HepG2 (cell line): ENCODE results near the gene ODAD4. TPM values are rescaled to one million over a fixed set of nuclear protein-coding genes. Genes with fewer than 3 reads are reported as not detected.
A peak's percentile ranks its signal among the peaks of the same experiment; 100 is the strongest.

Source experiments
- CBFB ChIP-seq: sonication (generic); formaldehyde crosslinking; IDR thresholded peaks from 2 replicates; pipeline ENCODE4 v1.4.0; 2020; ENCODE audit warnings: missing genetic modification reagents
- CHCHD3 ChIP-seq: sonication (generic); formaldehyde crosslinking; IDR thresholded peaks from 2 replicates; pipeline ENCODE4 v1.8.0; 2022; ENCODE audit warnings: mild to moderate bottlenecking, missing genetic modification reagents, moderate library complexity
- IRF1 ChIP-seq: sonication (generic); formaldehyde crosslinking; IDR thresholded peaks from 2 replicates; pipeline ENCODE4 v1.4.0; 2020; ENCODE audit warnings: low read depth, mild to moderate bottlenecking, missing genetic modification reagents
- KDM4B ChIP-seq: sonication (generic); formaldehyde crosslinking; IDR thresholded peaks from 2 replicates; pipeline ENCODE4 v1.4.0; 2020; ENCODE audit warnings: missing genetic modification reagents
- KDM5B ChIP-seq: sonication (generic); formaldehyde crosslinking; IDR thresholded peaks from 2 replicates; pipeline ENCODE4 v1.4.0; 2020; ENCODE audit warnings: missing genetic modification reagents, mild to moderate bottlenecking, borderline replicate concordance
- SOX6 ChIP-seq, 2 experiments: fragments of 450-650 bp in 1 of 2; sonication (generic) in 1 of 2; formaldehyde crosslinking in 1 of 2; IDR thresholded peaks; 2 replicates each; pipeline versions ENCODE4 v1.4.0 to v1.6.1; 2017 to 2020; ENCODE audit warnings: antibody characterized with exemption in 1 of 2, mild to moderate bottlenecking in 1 of 2, missing genetic modification reagents in 1 of 2
- SRSF4 ChIP-seq: fragments of 200-400 bp; formaldehyde crosslinking; IDR thresholded peaks from one replicate; pipeline ENCODE4 v1.6.1; 2018; ENCODE audit warnings: mild to moderate bottlenecking, low read depth, low read length, moderate library complexity; ENCODE audit not compliant: poor library complexity, severe bottlenecking
- TGIF2 ChIP-seq: IDR thresholded peaks from 2 replicates; pipeline ENCODE4 v1.6.1; 2016; ENCODE audit warnings: control low read depth, missing compliant biosample characterization
- ZBTB21 ChIP-seq: sonication (generic); formaldehyde crosslinking; IDR thresholded peaks from 2 replicates; pipeline ENCODE4 v1.4.0; 2020; ENCODE audit warnings: missing genetic modification reagents
- ZBTB25 ChIP-seq: IDR thresholded peaks from 2 replicates; pipeline ENCODE4 v1.6.1; 2018; ENCODE audit warnings: missing genetic modification reagents
- ZNF354B ChIP-seq: sonication (generic); formaldehyde crosslinking; IDR thresholded peaks from 2 replicates; pipeline ENCODE4 v1.8.0; 2022; ENCODE audit warnings: mild to moderate bottlenecking, missing genetic modification reagents
- ZNF430 ChIP-seq: sonication (generic); formaldehyde crosslinking; IDR thresholded peaks from 2 replicates; pipeline ENCODE4 v1.9.0; 2021; ENCODE audit warnings: mild to moderate bottlenecking, missing genetic modification reagents
- ZNF484 ChIP-seq: sonication (generic); formaldehyde crosslinking; IDR thresholded peaks from 2 replicates; pipeline ENCODE4 v1.5.1; 2020; ENCODE audit warnings: mild to moderate bottlenecking, low read depth, missing genetic modification reagents, borderline replicate concordance
- ZNF616 ChIP-seq: sonication (generic); formaldehyde crosslinking; IDR thresholded peaks from 2 replicates; pipeline ENCODE4 v1.5.0; 2020; ENCODE audit warnings: low read depth, mild to moderate bottlenecking, missing genetic modification reagents
- ZSCAN22 ChIP-seq: sonication (generic); formaldehyde crosslinking; IDR thresholded peaks from 2 replicates; pipeline ENCODE4 v1.4.0; 2020; ENCODE audit warnings: mild to moderate bottlenecking, missing genetic modification reagents
- polyA plus RNA-seq, 8 experiments: library from polyadenylated mRNA; depleted of rRNA in 3 of 8; stranded (reverse) in 7 of 8; unstranded in 1 of 8; fragments of >200 nt; fragmentation: Illumina TruSeq in 4 of 8; extraction: Trizol in 4 of 8; gene quantifications; 2 replicates each; pipeline versions ENCODE4 v1.2.1 to v1.2.3, GENCODE V29; 2011 to 2016; ENCODE audit warnings: low read depth in 4 of 8, missing spikeins in 1 of 8, mixed read lengths in 1 of 8; ENCODE audit not compliant: insufficient read depth in 1 of 8
- total RNA-seq, 5 experiments: library from RNA; depleted of rRNA; stranded (reverse); fragments of >200 nt; fragmentation: Illumina TruSeq; extraction: Trizol; gene quantifications; 2 replicates each; pipeline ENCODE4 v1.2.3, GENCODE V29; 2016; ENCODE audit warnings: low read depth in 1 of 5
- TF ChIP-seq, protein P1 (sequence below): sonication (generic); formaldehyde crosslinking; IDR thresholded peaks from 2 replicates; pipeline ENCODE4 v1.4.0; 2020; ENCODE audit warnings: mild to moderate bottlenecking, missing genetic modification reagents
- TF ChIP-seq, protein P2 (sequence below): sonication (generic); formaldehyde crosslinking; IDR thresholded peaks from 2 replicates; pipeline ENCODE4 v1.5.0; 2020; ENCODE audit warnings: mild to moderate bottlenecking, missing genetic modification reagents
- TF ChIP-seq, protein P3 (sequence below): sonication (generic); formaldehyde crosslinking; IDR thresholded peaks from 2 replicates; pipeline ENCODE4 v1.5.1; 2020; ENCODE audit warnings: mild to moderate bottlenecking, moderate library complexity, missing genetic modification reagents

ODAD4 gene
- total and polyA plus RNA-seq, 2 of the 13 experiments (the other 11 are each of a cell fraction or from before 2014, with no cell fraction given): 0.48 to 0.53 TPM

DNA sequence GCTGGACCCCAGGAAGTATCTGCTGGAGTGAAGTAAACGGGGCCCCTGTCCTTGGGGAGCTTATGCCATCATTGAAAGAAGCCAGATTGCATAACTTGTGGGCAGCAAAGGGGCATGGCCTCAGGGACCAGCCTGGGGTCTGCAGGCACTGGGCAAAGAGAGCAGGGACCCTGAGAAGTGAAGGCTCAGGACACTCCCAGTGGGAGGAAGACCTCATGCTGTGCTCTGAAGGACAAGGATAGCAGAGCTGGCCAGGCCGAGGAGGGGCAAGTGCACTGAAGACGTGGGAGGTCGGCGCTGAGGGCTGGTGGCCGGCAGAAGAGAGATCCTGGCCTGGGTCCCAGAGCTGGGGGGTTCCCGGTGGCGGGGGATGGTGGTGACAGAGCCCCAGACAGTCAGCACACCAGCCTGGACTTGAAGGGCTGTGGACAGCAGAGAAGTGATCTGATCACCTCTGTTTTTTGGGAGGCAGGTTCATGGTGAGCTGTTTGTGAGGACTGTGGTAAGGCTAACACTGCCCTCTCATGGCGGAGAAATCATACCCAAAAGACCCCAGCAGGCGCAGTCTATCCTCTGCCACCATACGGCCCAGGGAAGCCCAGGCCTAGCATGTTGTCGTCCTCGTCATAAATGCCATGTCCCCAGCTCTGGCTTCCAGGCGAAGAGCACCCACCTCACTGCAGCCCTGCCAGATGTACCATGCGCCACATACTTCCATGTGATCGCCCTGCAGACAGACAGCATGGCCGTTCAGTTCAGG, 29.1 kb downstream of the ODAD4 start (continued):
- TF ChIP-seq KDM4B: 0 out of 2 replicates have a peak, but pooled peaks have one; percentile 41
- TF ChIP-seq ZBTB25 (CRISPR knock-in tag): no peak
- TF ChIP-seq KDM5B (CRISPR knock-in tag): peak; percentile 69
- no peak for TF ChIP-seq CHCHD3 (CRISPR knock-in tag)
- no peak for TF ChIP-seq IRF1 (CRISPR knock-in tag)
- TF ChIP-seq, protein P1, sequence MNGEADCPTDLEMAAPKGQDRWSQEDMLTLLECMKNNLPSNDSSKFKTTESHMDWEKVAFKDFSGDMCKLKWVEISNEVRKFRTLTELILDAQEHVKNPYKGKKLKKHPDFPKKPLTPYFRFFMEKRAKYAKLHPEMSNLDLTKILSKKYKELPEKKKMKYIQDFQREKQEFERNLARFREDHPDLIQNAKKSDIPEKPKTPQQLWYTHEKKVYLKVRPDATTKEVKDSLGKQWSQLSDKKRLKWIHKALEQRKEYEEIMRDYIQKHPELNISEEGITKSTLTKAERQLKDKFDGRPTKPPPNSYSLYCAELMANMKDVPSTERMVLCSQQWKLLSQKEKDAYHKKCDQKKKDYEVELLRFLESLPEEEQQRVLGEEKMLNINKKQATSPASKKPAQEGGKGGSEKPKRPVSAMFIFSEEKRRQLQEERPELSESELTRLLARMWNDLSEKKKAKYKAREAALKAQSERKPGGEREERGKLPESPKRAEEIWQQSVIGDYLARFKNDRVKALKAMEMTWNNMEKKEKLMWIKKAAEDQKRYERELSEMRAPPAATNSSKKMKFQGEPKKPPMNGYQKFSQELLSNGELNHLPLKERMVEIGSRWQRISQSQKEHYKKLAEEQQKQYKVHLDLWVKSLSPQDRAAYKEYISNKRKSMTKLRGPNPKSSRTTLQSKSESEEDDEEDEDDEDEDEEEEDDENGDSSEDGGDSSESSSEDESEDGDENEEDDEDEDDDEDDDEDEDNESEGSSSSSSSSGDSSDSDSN (CRISPR knock-in tag): peak; percentile 78
- TF ChIP-seq, protein P2, sequence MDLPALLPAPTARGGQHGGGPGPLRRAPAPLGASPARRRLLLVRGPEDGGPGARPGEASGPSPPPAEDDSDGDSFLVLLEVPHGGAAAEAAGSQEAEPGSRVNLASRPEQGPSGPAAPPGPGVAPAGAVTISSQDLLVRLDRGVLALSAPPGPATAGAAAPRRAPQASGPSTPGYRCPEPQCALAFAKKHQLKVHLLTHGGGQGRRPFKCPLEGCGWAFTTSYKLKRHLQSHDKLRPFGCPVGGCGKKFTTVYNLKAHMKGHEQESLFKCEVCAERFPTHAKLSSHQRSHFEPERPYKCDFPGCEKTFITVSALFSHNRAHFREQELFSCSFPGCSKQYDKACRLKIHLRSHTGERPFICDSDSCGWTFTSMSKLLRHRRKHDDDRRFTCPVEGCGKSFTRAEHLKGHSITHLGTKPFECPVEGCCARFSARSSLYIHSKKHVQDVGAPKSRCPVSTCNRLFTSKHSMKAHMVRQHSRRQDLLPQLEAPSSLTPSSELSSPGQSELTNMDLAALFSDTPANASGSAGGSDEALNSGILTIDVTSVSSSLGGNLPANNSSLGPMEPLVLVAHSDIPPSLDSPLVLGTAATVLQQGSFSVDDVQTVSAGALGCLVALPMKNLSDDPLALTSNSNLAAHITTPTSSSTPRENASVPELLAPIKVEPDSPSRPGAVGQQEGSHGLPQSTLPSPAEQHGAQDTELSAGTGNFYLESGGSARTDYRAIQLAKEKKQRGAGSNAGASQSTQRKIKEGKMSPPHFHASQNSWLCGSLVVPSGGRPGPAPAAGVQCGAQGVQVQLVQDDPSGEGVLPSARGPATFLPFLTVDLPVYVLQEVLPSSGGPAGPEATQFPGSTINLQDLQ (CRISPR knock-in tag): no peak
- TF ChIP-seq ZNF484 (CRISPR knock-in tag): no peak
- TF ChIP-seq, protein P3, sequence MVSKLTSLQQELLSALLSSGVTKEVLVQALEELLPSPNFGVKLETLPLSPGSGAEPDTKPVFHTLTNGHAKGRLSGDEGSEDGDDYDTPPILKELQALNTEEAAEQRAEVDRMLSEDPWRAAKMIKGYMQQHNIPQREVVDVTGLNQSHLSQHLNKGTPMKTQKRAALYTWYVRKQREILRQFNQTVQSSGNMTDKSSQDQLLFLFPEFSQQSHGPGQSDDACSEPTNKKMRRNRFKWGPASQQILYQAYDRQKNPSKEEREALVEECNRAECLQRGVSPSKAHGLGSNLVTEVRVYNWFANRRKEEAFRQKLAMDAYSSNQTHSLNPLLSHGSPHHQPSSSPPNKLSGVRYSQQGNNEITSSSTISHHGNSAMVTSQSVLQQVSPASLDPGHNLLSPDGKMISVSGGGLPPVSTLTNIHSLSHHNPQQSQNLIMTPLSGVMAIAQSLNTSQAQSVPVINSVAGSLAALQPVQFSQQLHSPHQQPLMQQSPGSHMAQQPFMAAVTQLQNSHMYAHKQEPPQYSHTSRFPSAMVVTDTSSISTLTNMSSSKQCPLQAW (CRISPR knock-in tag): no peak
- TF ChIP-seq SOX6 (IDR thresholded peaks at IDR 0.05): no peak
- TF ChIP-seq SOX6 (CRISPR knock-in tag; IDR thresholded peaks at IDR 0.05): peak; percentile 69
- TF ChIP-seq ZNF354B (CRISPR knock-in tag): peak; percentile 39; the same call in 1 of the 2 replicates
- no peak for TF ChIP-seq SRSF4
- no peak for TF ChIP-seq ZNF616
- TF ChIP-seq TGIF2: no peak
- no peak for TF ChIP-seq ZSCAN22 (CRISPR knock-in tag)
- TF ChIP-seq ZNF430 (CRISPR knock-in tag): peak; percentile 65; the same call in 1 of the 2 replicates
- TF ChIP-seq ZBTB21: no peak
- no peak for TF ChIP-seq CBFB (CRISPR knock-in tag)
